Neural crest cell (in vitro differentiated cells): ENCODE data around the gene RNFT2. TPM values are rescaled to one million over a fixed set of nuclear protein-coding genes. Genes with fewer than 3 reads are reported as not detected.

Experiments used
- DNase-seq: peaks from one replicate; pipeline ENCODE4 v3.0.0; 2021; ENCODE audit warnings: low read depth, mixed read lengths, low spot score
- H3K27ac Mint-ChIP-seq: one replicate; pipeline ENCODE4 v1.8.0; 2021; ENCODE audit warnings: mild to moderate bottlenecking, mixed read lengths; ENCODE audit not compliant: unreplicated experiment
- H3K27me3 Mint-ChIP-seq: 2 replicates; pipeline ENCODE4 v1.8.0; 2021; ENCODE audit warnings: low read depth, mild to moderate bottlenecking, mixed read lengths
- H3K36me3 Mint-ChIP-seq: 2 replicates; pipeline ENCODE4 v1.8.0; 2021; ENCODE audit warnings: low read depth, mild to moderate bottlenecking, mixed read lengths
- H3K4me1 Mint-ChIP-seq: 2 replicates; pipeline ENCODE4 v1.8.0; 2021; ENCODE audit warnings: mixed read lengths
- H3K4me3 Mint-ChIP-seq: one replicate; pipeline ENCODE4 v1.8.0; 2021; ENCODE audit warnings: mild to moderate bottlenecking, mixed read lengths
- H3K9me3 Mint-ChIP-seq: 2 replicates; pipeline ENCODE4 v1.8.0; 2021; ENCODE audit warnings: mixed read lengths
- CTCF ChIP-seq: fragments of 200-600 bp; sonication (generic); conservative IDR thresholded peaks from 2 replicates; pipeline ENCODE4 v1.5.0; 2021; ENCODE audit warnings: antibody characterized with exemption, mild to moderate bottlenecking
- total RNA-seq: library from RNA; stranded (reverse); gene quantifications from 2 replicates; pipeline ENCODE4 v1.2.1, GENCODE V29; 2021

Gene RNFT2
- total RNA-seq, 1 donor from 2014 or later, result 79.9 TPM

GRCh38 chr12:116794725-116795124 lies 56.6 kb downstream of the RNFT2 start:
- Mint-ChIP-seq H3K4me1 (no peaks in the 10 kb centered on the region), H3K9me3 (peaks cover 2% of the 10 kb centered on the region), H3K27ac (no peak overlapping the region), H3K27me3 (no peaks in the 10 kb centered on the region), H3K36me3 (peaks cover 19% of the 10 kb centered on the region), H3K4me3 (no peak overlapping the region)
- TF ChIP-seq CTCF, result no peak
- DNase-seq, result no peak

- no peak for DNase-seq
- Mint-ChIP-seq H3K9me3 (peaks cover 5% of the 10 kb centered on the region), H3K36me3 (peaks cover 24% of the 10 kb centered on the region), H3K4me3 (no peak overlapping the region), H3K27me3 (no peaks in the 10 kb centered on the region), H3K27ac (no peak overlapping the region), H3K4me1 (no peaks in the 10 kb centered on the region)
- no peak for TF ChIP-seq CTCF
These were observed 59.8 kb downstream of the RNFT2 start for GRCh38 chr12:116797885-116798284.

- H3K4me1 Mint-ChIP-seq, result no peaks in the 10 kb centered on the region
- H3K9me3 Mint-ChIP-seq, result peaks cover 5% of the 10 kb centered on the region
- no peak for DNase-seq
- no peak for TF ChIP-seq CTCF
- no peak overlapping the region for H3K27ac Mint-ChIP-seq
- H3K4me3 Mint-ChIP-seq, result no peak overlapping the region
- H3K27me3 Mint-ChIP-seq, result no peaks in the 10 kb centered on the region
- peaks cover 23% of the 10 kb centered on the region for H3K36me3 Mint-ChIP-seq
These were observed 60.6 kb downstream of the RNFT2 start for GRCh38 chr12:116798719-116799118.

- peaks cover 23% of the 10 kb centered on the region for H3K36me3 Mint-ChIP-seq
- no peaks in the 10 kb centered on the region for H3K27me3 Mint-ChIP-seq
These were observed 61.8 kb downstream of the RNFT2 start for GRCh38 chr12:116799955-116800354.

GRCh38 chr12:116800918-116801317 lies 62.8 kb downstream of the RNFT2 start:
- H3K27ac Mint-ChIP-seq, result no peak overlapping the region
- H3K36me3 Mint-ChIP-seq, result peaks cover 23% of the 10 kb centered on the region
- DNase-seq, result no peak
- H3K4me1 Mint-ChIP-seq, result no peaks in the 10 kb centered on the region
- no peak overlapping the region for H3K4me3 Mint-ChIP-seq
- peaks cover 5% of the 10 kb centered on the region for H3K9me3 Mint-ChIP-seq
- no peaks in the 10 kb centered on the region for H3K27me3 Mint-ChIP-seq
- no peak for TF ChIP-seq CTCF

More at GRCh38 chr12:116799955-116800354, 61.8 kb downstream of the RNFT2 start:
- H3K27ac Mint-ChIP-seq, result no peak overlapping the region
- H3K4me1 Mint-ChIP-seq, result no peaks in the 10 kb centered on the region
- no peak for TF ChIP-seq CTCF
- H3K9me3 Mint-ChIP-seq, result peaks cover 5% of the 10 kb centered on the region
- DNase-seq, result no peak
- H3K4me3 Mint-ChIP-seq, result no peak overlapping the region

- no peak for DNase-seq
- Mint-ChIP-seq H3K4me1 (no peaks in the 10 kb centered on the region), H3K27ac (no peak overlapping the region), H3K36me3 (peaks cover 23% of the 10 kb centered on the region), H3K4me3 (no peak overlapping the region), H3K27me3 (no peaks in the 10 kb centered on the region), H3K9me3 (peaks cover 5% of the 10 kb centered on the region)
- TF ChIP-seq CTCF, result no peak
These were observed 63.9 kb downstream of the RNFT2 start for GRCh38 chr12:116802018-116802417.
